ENCODE data around the gene C1orf159.
"Not testable (repeated sequence)": the region's sequence is repeated elsewhere in the genome, so short reads cannot be mapped to it uniquely, and the experiment has no call there.

The C1orf159 gene

DNA sequence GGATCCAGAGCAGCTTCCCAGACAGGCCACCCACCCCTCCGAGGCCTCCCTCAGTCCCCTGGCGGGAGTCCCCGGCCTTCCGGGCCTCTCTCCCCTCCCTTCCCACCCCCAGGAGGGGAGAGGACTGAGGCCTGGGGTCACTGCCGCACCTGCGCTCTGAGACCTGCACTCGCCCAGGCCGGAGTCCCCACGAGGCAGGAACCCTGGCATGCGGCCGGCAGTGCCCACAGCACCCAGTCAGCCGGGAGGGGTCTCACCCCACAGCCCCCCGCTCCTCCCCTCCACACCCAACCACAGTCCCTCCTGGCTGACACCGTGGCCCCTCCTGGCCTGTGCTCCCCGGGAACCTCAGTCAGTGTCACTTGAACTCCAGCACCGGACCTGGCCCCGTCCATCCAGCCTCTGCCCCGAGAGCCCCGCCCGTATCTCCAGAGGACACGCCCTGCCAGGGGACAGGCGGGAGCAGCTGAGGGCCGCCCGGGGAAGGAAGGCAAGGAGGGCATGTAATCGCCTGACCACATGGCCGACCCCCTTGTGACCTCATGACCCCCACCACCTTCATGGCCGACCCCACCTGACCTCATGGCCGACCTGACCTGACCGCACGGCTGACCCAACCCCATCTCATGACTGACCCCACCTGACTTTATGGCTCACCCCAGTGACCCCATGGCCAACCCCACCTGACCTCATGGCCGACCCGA, 29.1 kb upstream of the C1orf159 start:
- DNase-seq (ENCODE audit: low read depth) = no peak
- no peak for TF ChIP-seq CTCF (IDR thresholded peaks at IDR 0.05; ENCODE audit: control insufficient read depth, insufficient read depth, low read depth, low read length, missing control alignments)
- H3K4me3 ChIP-seq (ENCODE audit: control insufficient read depth, low read depth, low read length) = no peak overlapping the region

GRCh38 chr1:1144122-1144842, 28.4 kb upstream of the C1orf159 start:
- DNase-seq (ENCODE audit: low read depth) = no peak
- TF ChIP-seq CTCF (IDR thresholded peaks at IDR 0.05; ENCODE audit: control insufficient read depth, insufficient read depth, low read depth, low read length, missing control alignments) = no peak
- H3K4me3 ChIP-seq (ENCODE audit: control insufficient read depth, low read depth, low read length) = no peak overlapping the region

- no peak for DNase-seq (ENCODE audit: low read depth)
- TF ChIP-seq CTCF (IDR thresholded peaks at IDR 0.05; ENCODE audit: control insufficient read depth, insufficient read depth, low read depth, low read length, missing control alignments) = no peak
- H3K4me3 ChIP-seq (ENCODE audit: control insufficient read depth, low read depth, low read length) = no peak overlapping the region
Measured at GRCh38 chr1:1143636-1144035, 27.7 kb upstream of the C1orf159 start.

DNA sequence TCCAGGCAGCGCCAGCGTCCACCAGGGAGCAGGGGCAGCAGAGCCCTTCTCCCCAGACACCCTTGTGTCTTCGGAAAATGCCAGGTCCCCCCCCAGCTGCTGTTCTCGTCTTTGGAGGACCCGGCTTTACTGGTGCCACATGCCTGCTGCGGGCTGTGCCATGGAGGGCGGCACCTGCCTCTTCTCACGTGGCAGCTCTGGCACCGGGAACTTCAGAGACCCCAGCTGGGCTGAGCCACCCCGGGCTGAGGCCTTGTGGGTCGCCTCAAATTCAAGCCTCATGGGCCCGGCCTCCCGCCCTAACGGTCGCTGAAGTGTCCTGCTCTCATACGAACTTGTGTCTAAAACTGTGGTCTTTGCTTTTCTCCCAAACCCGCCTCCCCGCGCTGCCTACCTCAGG, 27.0 kb upstream of the C1orf159 start:
- no peak for TF ChIP-seq CTCF (IDR thresholded peaks at IDR 0.05; ENCODE audit: control insufficient read depth, insufficient read depth, low read depth, low read length, missing control alignments)

GRCh38 chr1:1142352-1142751, 26.5 kb upstream of the C1orf159 start:
- H3K4me3 ChIP-seq (ENCODE audit: control insufficient read depth, low read depth, low read length); DNase-seq (ENCODE audit: low read depth): not testable (repeated sequence)

More for the DNA sequence above, 27.0 kb upstream of the C1orf159 start:
- no peak for DNase-seq (ENCODE audit: low read depth)
- no peak overlapping the region for H3K4me3 ChIP-seq (ENCODE audit: control insufficient read depth, low read depth, low read length)

DNA sequence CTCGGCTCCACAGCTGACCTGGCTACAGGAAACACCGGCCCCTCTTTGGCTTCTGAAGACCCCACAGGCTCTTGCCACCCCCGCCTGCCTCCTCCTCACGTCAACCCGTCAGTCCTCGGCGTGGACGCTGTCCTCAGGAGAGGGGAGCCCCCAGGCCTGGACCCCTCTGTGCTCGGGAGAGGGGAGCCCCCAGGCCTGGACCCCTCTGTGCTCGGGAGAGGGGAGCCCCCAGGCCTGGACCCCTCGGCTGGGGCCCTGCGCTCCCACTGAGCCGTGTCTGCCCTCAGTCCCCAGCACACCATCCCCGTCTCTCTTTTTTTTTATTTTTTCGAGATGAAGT, 26.0 kb upstream of the C1orf159 start:
- TF ChIP-seq CTCF (IDR thresholded peaks at IDR 0.05; ENCODE audit: control insufficient read depth, insufficient read depth, low read depth, low read length, missing control alignments) = no peak
- DNase-seq (ENCODE audit: low read depth) = no peak
- H3K4me3 ChIP-seq (ENCODE audit: control insufficient read depth, low read depth, low read length) = no peak overlapping the region

DNA sequence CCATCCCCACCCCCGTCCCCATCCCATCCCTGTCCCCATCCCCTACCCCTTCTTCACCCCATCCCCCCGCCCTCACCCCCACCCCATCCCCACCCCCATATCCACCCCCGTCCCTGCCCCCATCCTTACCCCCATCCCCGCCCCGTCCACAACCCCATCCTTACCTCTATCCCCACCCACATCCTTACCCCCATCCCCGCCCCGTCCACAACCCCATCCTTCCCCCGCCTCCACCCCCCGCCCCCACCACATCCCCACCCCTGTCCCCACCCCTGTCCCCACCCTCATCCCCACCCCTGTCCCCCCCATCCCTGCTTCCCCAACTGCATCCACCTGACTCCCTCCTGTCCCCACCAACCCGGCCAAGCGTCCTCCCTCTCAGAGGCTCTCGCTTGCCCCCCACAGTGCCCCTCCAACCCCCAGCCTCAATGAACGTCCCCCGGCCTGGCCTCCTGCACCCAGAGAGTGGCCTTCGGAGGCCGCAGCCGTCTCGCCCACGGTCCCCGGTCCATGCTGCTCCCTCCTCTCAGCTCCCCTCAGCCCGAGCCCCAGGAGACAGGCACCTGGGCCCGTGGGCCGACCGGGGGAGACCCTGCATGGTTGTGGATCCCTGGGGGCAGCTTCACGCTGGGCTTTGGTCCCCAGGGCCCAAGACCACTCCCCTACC, 25.5 kb upstream of the C1orf159 start:
- no peak overlapping the region for H3K4me3 ChIP-seq (ENCODE audit: control insufficient read depth, low read depth, low read length)
- no peak for TF ChIP-seq CTCF (IDR thresholded peaks at IDR 0.05; ENCODE audit: control insufficient read depth, insufficient read depth, low read depth, low read length, missing control alignments)
- DNase-seq (ENCODE audit: low read depth) = no peak

All from AG09309 (cell line).